HepG2 (cell line): ENCODE measurements around the gene RGS6. TPM values are rescaled to one million over a fixed set of nuclear protein-coding genes. Genes with fewer than 3 reads are reported as not detected.

Source experiments
- ATAC-seq: fragments of 200-7000 bp; cut with Tn5 transposase; 3 replicates; pipeline ENCODE4 v1.9.1; 2020; ENCODE audit warnings: mild to moderate bottlenecking, moderate library complexity
- BruUV-seq: library from RNA; stranded (reverse); fragments of 400-500 nt; replicated peaks from 2 replicates; lab custom pipeline; 2021; lab: Mats Ljungman, UMichigan
- CTCF ChIA-PET: fragments of 300-600 bp; formaldehyde crosslinking; extraction: SDS; loops from one replicate; lab custom pipeline; 2021; ENCODE audit warnings: low total read pairs, inconsistent platforms, low intra/inter-chr PET ratio; lab: Yijun Ruan, JAX
- POLR2A ChIA-PET: fragments of 350-600 bp; sonication (Branson Sonifier 250); formaldehyde crosslinking; loops from one replicate; lab custom pipeline; 2020; ENCODE audit warnings: antibody characterized with exemption, inconsistent platforms; lab: Yijun Ruan, JAX
- DNase-seq: peaks from one replicate; pipeline ENCODE4 v3.0.0-alpha.2; 2015; ENCODE audit warnings: low spot score
- FAIRE-seq: peaks from 3 replicates; lab custom pipeline; 2011; peaks lifted over from hg19 to GRCh38; lab: Jason Lieb, UNC
- H2AFZ ChIP-seq: one replicate; pipeline ENCODE4 v1.6.1; 2011; ENCODE audit warnings: low read length, inconsistent platforms
- H3K27ac ChIP-seq: fragments of 300-600 bp; 3 replicates; pipeline ENCODE4 v1.8.0; 2011; ENCODE audit warnings: mixed run types, mild to moderate bottlenecking, mixed read lengths, low read length, inconsistent platforms; ENCODE audit not compliant: insufficient read depth; ENCODE audit errors: extremely low read length
- H3K27me3 ChIP-seq, 2 experiments: fragments of 200-600 bp in 1 of 2; 2 replicates in 1 of 2; 3 replicates in 1 of 2; pipeline versions ENCODE4 v1.6.0 to v1.8.0; 2011; ENCODE audit warnings: low read length in 2 of 2, mild to moderate bottlenecking in 2 of 2, moderate library complexity in 2 of 2, inconsistent platforms in 1 of 2; ENCODE audit not compliant: insufficient read depth in 2 of 2, control insufficient read depth in 1 of 2
- H3K36me3 ChIP-seq, 2 experiments: fragments of 200-600 bp in 1 of 2; replicated peaks in 1 of 2; 2 replicates in 1 of 2; 3 replicates in 1 of 2; pipeline versions ENCODE4 v1.5.1 to v1.8.0; 2011; ENCODE audit warnings: low read length in 2 of 2, inconsistent platforms in 1 of 2; ENCODE audit not compliant: insufficient read depth in 2 of 2, control insufficient read depth in 1 of 2
- H3K4me1 ChIP-seq: 2 replicates; pipeline ENCODE4 v1.5.1; 2012; ENCODE audit warnings: low read length, inconsistent platforms; ENCODE audit not compliant: insufficient read depth
- H3K4me2 ChIP-seq: 2 replicates; pipeline ENCODE4 v1.6.0; 2011; ENCODE audit warnings: low read depth, low read length, inconsistent platforms
- H3K4me3 ChIP-seq, 3 experiments: fragments of 200-600 bp in 1 of 3; sonication (generic), shearing (Covaris generic) in 1 of 3; replicated peaks in 1 of 3; 2 replicates each; pipeline ENCODE4 v1.5.1; 2011 to 2016; ENCODE audit warnings: low read length in 3 of 3, inconsistent platforms in 2 of 3, low read depth in 2 of 3, mild to moderate bottlenecking in 2 of 3, control low read depth in 1 of 3, mixed read lengths in 1 of 3; ENCODE audit not compliant: insufficient read depth in 1 of 3
- H3K79me2 ChIP-seq: one replicate; pipeline ENCODE4 v1.6.1; 2011; ENCODE audit warnings: low read length, inconsistent platforms; ENCODE audit not compliant: insufficient read depth
- H3K9ac ChIP-seq: 2 replicates; pipeline ENCODE4 v1.6.0; 2011; ENCODE audit warnings: mild to moderate bottlenecking, low read depth, low read length, inconsistent platforms; ENCODE audit not compliant: insufficient read depth
- H3K9me3 ChIP-seq: 2 replicates; pipeline ENCODE4 v1.5.1; 2012; ENCODE audit warnings: mild to moderate bottlenecking, low read length
- H4K20me1 ChIP-seq: 2 replicates; pipeline ENCODE4 v1.6.0; 2011; ENCODE audit warnings: inconsistent platforms, mild to moderate bottlenecking, low read length, moderate library complexity; ENCODE audit not compliant: insufficient read depth
- EED ChIP-seq: sonication (generic); formaldehyde crosslinking; IDR thresholded peaks from 2 replicates; pipeline ENCODE4 v1.5.0; 2020; ENCODE audit warnings: mild to moderate bottlenecking, missing genetic modification reagents
- WGBS: methylation state at CpG from one replicate; pipeline ENCODE4 v1.1.6; 2017; ENCODE audit warnings: low lambda C conversion rate; 5-methylcytosine and 5-hydroxymethylcytosine counted together
- in situ Hi-C: cut with HindIII; loops from 2 replicates; pipeline ENCODE4 v1.10.0; 2017; ENCODE audit warnings: low pct_unique_long_range_greater_than_20kb; ENCODE audit not compliant: extremely low pct_ligation_motif_present
- intact Hi-C: fragments of 100-400 bp; cut with micrococcal nuclease; formaldehyde crosslinking; loops from one replicate; pipeline ENCODE4 v1.10.0; 2022; ENCODE audit not compliant: unreplicated experiment
- polyA plus RNA-seq, 8 experiments: library from polyadenylated mRNA; depleted of rRNA in 3 of 8; stranded (reverse) in 7 of 8; unstranded in 1 of 8; fragments of >200 nt; fragmentation: Illumina TruSeq in 4 of 8; extraction: Trizol in 4 of 8; gene quantifications; 2 replicates each; pipeline versions ENCODE4 v1.2.1 to v1.2.3, GENCODE V29; 2011 to 2016; ENCODE audit warnings: low read depth in 4 of 8, missing spikeins in 1 of 8, mixed read lengths in 1 of 8; ENCODE audit not compliant: insufficient read depth in 1 of 8
- total RNA-seq, 5 experiments: library from RNA; depleted of rRNA; stranded (reverse); fragments of >200 nt; fragmentation: Illumina TruSeq; extraction: Trizol; gene quantifications; 2 replicates each; pipeline ENCODE4 v1.2.3, GENCODE V29; 2016; ENCODE audit warnings: low read depth in 1 of 5
- TF ChIP-seq, protein P1 (sequence below): sonication (generic); formaldehyde crosslinking; IDR thresholded peaks from 2 replicates; pipeline ENCODE4 v1.4.0; 2020; ENCODE audit warnings: low read depth, mild to moderate bottlenecking, missing genetic modification reagents

Gene RGS6
- total and polyA plus RNA-seq, 2 of the 13 experiments (the other 11 are each of a cell fraction or from before 2014, with no cell fraction given) = not detected

- Histone ChIP-seq H3K4me1 (no peaks in the 10 kb centered on the region), H3K36me3 (no peaks in the 10 kb centered on the region), H3K9me3 (no peaks in the 10 kb centered on the region; the same call in 1 of the 2 replicates), H3K27me3 (no peaks in the 10 kb centered on the region), H4K20me1 (no peaks in the 10 kb centered on the region), H3K9ac (no peak overlapping the region), H3K27ac (no peak overlapping the region), H2AFZ (no peak overlapping the region), H3K4me3 (no peak overlapping the region), H3K79me2 (no peaks in the 10 kb centered on the region), H3K4me2 (no peak overlapping the region)
- ATAC-seq (no peak), FAIRE-seq (no peak), DNase-seq (no peak)
- intact Hi-C loops = no loop called here
- ChIA-PET POLR2A (no interaction called here), CTCF (no interaction called here)
- TF ChIP-seq EED (CRISPR knock-in tag) = no peak
- BruUV-seq = no TSS peak
- WGBS = 60% methylated on average over 3 of the region's 4 CpGs
- in situ Hi-C loops = no loop called here
Measured at GRCh38 chr14:72333357-72333756, 401.1 kb downstream of the RGS6 start.

DNA sequence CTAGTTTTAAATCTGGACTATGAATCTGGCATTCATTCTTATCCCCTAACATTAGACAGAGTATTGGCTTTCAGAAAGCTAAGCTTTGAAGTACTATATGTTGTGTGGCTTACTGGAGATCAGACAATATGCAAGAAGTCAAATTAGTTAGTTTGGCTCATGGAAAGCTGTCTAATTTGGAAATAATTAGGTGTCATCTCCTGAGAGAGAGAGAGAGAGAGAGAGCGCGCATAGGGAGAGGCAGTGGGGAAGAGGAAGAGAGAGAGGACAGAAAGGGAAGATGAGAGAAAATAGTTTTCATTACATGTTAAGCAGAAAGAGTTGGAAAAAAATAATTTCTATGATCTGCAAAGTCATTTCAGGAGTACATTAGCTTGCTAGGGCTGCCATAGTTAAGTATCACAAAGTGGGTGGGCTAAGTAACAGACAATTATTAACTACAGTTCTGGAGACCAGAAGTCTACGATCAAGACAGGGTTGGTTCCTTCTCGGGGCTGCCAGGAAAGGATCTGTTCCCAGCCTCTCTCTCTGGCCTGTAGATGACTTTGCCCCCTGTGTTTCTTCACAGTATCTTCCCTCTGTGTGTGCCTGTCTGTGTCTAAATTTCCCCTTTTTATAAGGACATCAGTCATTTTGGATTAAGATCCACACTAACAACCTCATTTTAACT, 404.2 kb downstream of the RGS6 start:
- Histone ChIP-seq H4K20me1 (no peaks in the 10 kb centered on the region), H3K27me3 (no peaks in the 10 kb centered on the region), H3K4me2 (no peak overlapping the region), H3K9me3 (no peaks in the 10 kb centered on the region), H3K4me1 (no peaks in the 10 kb centered on the region), H3K27ac (no peak overlapping the region), H3K4me3 (no peak overlapping the region), H2AFZ (no peak overlapping the region), H3K9ac (no peak overlapping the region), H3K36me3 (no peaks in the 10 kb centered on the region), H3K79me2 (no peaks in the 10 kb centered on the region)
- BruUV-seq = no TSS peak
- ATAC-seq (no peak), FAIRE-seq (no peak), DNase-seq (no peak)
- in situ Hi-C loops = no loop called here
- WGBS = 32% methylated on average over 3 of the region's 4 CpGs
- TF ChIP-seq, protein P1, sequence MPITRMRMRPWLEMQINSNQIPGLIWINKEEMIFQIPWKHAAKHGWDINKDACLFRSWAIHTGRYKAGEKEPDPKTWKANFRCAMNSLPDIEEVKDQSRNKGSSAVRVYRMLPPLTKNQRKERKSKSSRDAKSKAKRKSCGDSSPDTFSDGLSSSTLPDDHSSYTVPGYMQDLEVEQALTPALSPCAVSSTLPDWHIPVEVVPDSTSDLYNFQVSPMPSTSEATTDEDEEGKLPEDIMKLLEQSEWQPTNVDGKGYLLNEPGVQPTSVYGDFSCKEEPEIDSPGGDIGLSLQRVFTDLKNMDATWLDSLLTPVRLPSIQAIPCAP (CRISPR knock-in tag) = no peak
- intact Hi-C loops = no loop called here
- CTCF ChIA-PET = no interaction called here
- POLR2A ChIA-PET = no interaction called here
